Brain microvascular endothelial cell (primary cell): ENCODE measurements around the gene SSBP3.
"Not testable (repeated sequence)": the region's sequence is repeated elsewhere in the genome, so short reads cannot be mapped to it uniquely, and the experiment has no call there.

ENCODE experiments used
- DNase-seq: peaks from one replicate; pipeline ENCODE4 v3.0.0-alpha.2; 2020
- H3K27ac ChIP-seq: fragments of 250-450 bp; sonication (Bioruptor Pico); 2 replicates; pipeline ENCODE4 v1.5.1; 2020; ENCODE audit warnings: mild to moderate bottlenecking, moderate library complexity
- H3K27me3 ChIP-seq: fragments of 250-450 bp; sonication (Bioruptor Pico); replicated peaks from 2 replicates; pipeline ENCODE4 v1.5.1; 2020; ENCODE audit warnings: mild to moderate bottlenecking
- H3K36me3 ChIP-seq: fragments of 250-450 bp; sonication (Bioruptor Pico); replicated peaks from 2 replicates; pipeline ENCODE4 v1.5.1; 2020; ENCODE audit warnings: mild to moderate bottlenecking
- H3K4me3 ChIP-seq: 2 replicates; pipeline ENCODE4 v1.5.1; 2011; ENCODE audit warnings: low read depth, mild to moderate bottlenecking, control low read depth, low read length, moderate library complexity
- CTCF ChIP-seq: IDR thresholded peaks from 2 replicates; pipeline ENCODE4 v1.5.1; 2011; ENCODE audit warnings: low read depth, mild to moderate bottlenecking, moderate library complexity, low read length, control low read depth, inconsistent platforms; ENCODE audit errors: missing control alignments
- in situ Hi-C: cut with HindIII; loops from 2 replicates; pipeline ENCODE4 v1.10.0; 2017; ENCODE audit warnings: low sequenced_read_pairs, low pct_ligation_motif_present

SSBP3 gene

DNA sequence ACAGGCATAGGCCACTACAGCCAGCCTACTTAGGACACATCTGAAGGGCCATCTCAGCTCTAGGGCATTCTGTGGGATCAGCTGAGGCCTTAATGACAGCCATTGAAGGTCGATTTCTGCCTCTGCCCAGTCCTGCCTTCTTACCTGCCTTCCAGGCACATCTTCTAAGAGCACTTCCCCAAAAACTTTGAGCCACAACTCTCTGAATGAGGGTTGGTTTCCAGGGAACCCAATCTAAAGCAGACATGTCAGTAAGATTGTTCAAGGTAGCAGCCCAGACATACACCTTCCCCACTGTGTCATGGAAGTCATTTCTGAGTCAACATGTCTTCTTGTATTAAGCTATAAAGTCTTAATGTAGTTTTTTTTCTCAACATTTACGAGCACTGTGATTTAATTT is 18.2 kb upstream of the SSBP3 start:
- Histone ChIP-seq H3K36me3 (no peaks in the 10 kb centered on the region), H3K4me3 (no peak overlapping the region), H3K27ac (no peak overlapping the region), H3K27me3 (no peaks in the 10 kb centered on the region)
- in situ Hi-C loops, result no loop called here
- DNase-seq, result no peak
- no peak for TF ChIP-seq CTCF

- Histone ChIP-seq H3K27me3 (no peaks in the 10 kb centered on the region), H3K36me3 (no peaks in the 10 kb centered on the region), H3K4me3 (no peak overlapping the region), H3K27ac (no peak overlapping the region)
- no peak for DNase-seq
- in situ Hi-C loops, result no loop called here
- no peak for TF ChIP-seq CTCF
These were observed 14.9 kb upstream of the SSBP3 start for GRCh38 chr1:54421101-54421504.

- DNase-seq, H3K27me3 ChIP-seq, H3K27ac ChIP-seq, H3K4me3 ChIP-seq, H3K36me3 ChIP-seq, in situ Hi-C loops: not testable (repeated sequence)
These were observed 12.4 kb upstream of the SSBP3 start for GRCh38 chr1:54418598-54418997.

DNA sequence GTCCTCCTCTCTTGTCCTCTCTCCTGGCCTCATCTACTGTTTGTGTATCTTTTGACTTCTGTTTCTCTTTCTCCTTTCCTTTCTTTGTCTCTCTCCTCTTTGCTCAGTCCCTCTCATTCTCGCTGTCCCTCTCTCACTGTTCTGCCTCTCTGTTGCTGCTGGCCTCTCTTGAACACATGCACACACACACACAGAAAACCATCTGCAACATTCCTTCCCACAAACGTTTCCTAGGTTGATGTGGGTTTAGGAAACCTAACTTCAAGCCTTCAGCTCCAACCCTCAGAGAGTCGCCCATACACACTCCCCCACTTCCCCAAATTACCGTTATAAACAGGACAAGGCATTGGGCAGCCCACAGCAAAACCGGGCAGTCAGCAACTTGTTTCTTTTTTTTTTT is 10.9 kb upstream of the SSBP3 start:
- Histone ChIP-seq H3K36me3 (no peaks in the 10 kb centered on the region), H3K27me3 (no peaks in the 10 kb centered on the region), H3K4me3 (no peak overlapping the region), H3K27ac (no peak overlapping the region)
- in situ Hi-C loops, result no loop called here
- DNase-seq, result no peak
- no peak for TF ChIP-seq CTCF

- H3K27ac ChIP-seq, result no peak overlapping the region
- no peak for DNase-seq
- no peak for TF ChIP-seq CTCF
- in situ Hi-C loops, result no loop called here
- no peaks in the 10 kb centered on the region for H3K27me3 ChIP-seq
- no peaks in the 10 kb centered on the region for H3K36me3 ChIP-seq
- no peak overlapping the region for H3K4me3 ChIP-seq
These were observed 10.2 kb upstream of the SSBP3 start for GRCh38 chr1:54416435-54416834.

- Histone ChIP-seq H3K27ac (no peak overlapping the region), H3K27me3 (no peaks in the 10 kb centered on the region), H3K4me3 (no peak overlapping the region), H3K36me3 (no peaks in the 10 kb centered on the region)
- no peak for DNase-seq
- in situ Hi-C loops, result no loop called here
- no peak for TF ChIP-seq CTCF
These were observed 9.8 kb upstream of the SSBP3 start for GRCh38 chr1:54415991-54416390.
